Thyroid gland (tissue), 4 donors: ENCODE measurements around the gene FBXL19. TPM values are rescaled to one million over a fixed set of nuclear protein-coding genes. Genes with fewer than 3 reads are reported as not detected.

Experiments
- DNase-seq, 2 donors: peaks; one replicate each; pipeline ENCODE4 v3.0.0-alpha.2; 2019
- H3K27ac ChIP-seq, 3 donors: fragments of 200-600 bp; sonication (generic); 1 replicate in 2 of 3; 2 replicates in 1 of 3; pipeline ENCODE4 v1.5.1; 2016 to 2019; ENCODE audit warnings: mild to moderate bottlenecking in 1 of 3, moderate library complexity in 1 of 3
- H3K27me3 ChIP-seq: fragments of 200-600 bp; sonication (generic); one replicate; pipeline ENCODE4 v1.5.1; 2019
- H3K36me3 ChIP-seq, 2 donors: fragments of 200-600 bp; sonication (generic); one replicate each; pipeline ENCODE4 v1.5.1; 2016 to 2019
- H3K4me1 ChIP-seq, 2 donors: fragments of 200-600 bp; sonication (generic); one replicate each; pipeline ENCODE4 v1.5.1; 2017 to 2019
- H3K4me3 ChIP-seq, 3 donors: fragments of 200-600 bp; sonication (generic); replicated peaks in 1 of 3; 1 replicate in 2 of 3; 2 replicates in 1 of 3; pipeline ENCODE4 v1.5.1; 2016; ENCODE audit warnings: mild to moderate bottlenecking in 1 of 3
- H3K9me3 ChIP-seq: fragments of 200-600 bp; sonication (generic); one replicate; pipeline ENCODE4 v1.5.1; 2017
- CTCF ChIP-seq, 6 experiments: fragments of 200-600 bp in 3 of 6; fragments of 450-650 bp in 3 of 6; sonication (generic) in 3 of 6; IDR thresholded peaks; one replicate each; pipeline ENCODE4 v1.5.1; 2016 to 2019; ENCODE audit warnings: antibody characterized with exemption in 6 of 6, mild to moderate bottlenecking in 2 of 6, inconsistent platforms in 1 of 6, moderate library complexity in 1 of 6
- POLR2A ChIP-seq, 2 donors: fragments of 450-650 bp; IDR thresholded peaks; one replicate each; pipeline ENCODE4 v1.6.1; 2017; ENCODE audit warnings: antibody characterized with exemption in 2 of 2, mild to moderate bottlenecking in 2 of 2, moderate library complexity in 1 of 2
- WGBS, 2 donors: methylation state at CpG; one replicate each; pipeline ENCODE4 v1.1.5; 2017; 5-methylcytosine and 5-hydroxymethylcytosine counted together
- intact Hi-C: fragments of 100-400 bp; cut with DNase I; formaldehyde crosslinking; loops from one replicate; pipeline ENCODE4 v1.15.1; 2023
- total RNA-seq, 4 donors: library from RNA; depleted of rRNA; stranded (reverse); fragments of >200 nt; gene quantifications; one replicate each; pipeline ENCODE4 v1.2.3, GENCODE V29; 2016

FBXL19 gene
- total RNA-seq, 4 donors from 2014 or later, result 11.7 to 24.0 (median 14.4) TPM

GRCh38 chr16:30976486-30976885, 53.1 kb downstream of the FBXL19 start:
- Histone ChIP-seq H3K4me1 (no peaks in the 10 kb centered on the region), H3K27me3 (no peaks in the 10 kb centered on the region), H3K36me3 (peaks cover 66 to 87% of the 10 kb centered on the region in 2 donors), H3K4me3 (no peak overlapping the region), H3K9me3 (no peaks in the 10 kb centered on the region), H3K27ac (no peak overlapping the region)
- intact Hi-C loops, result no loop called here
- WGBS, 2 donors, result 92 to 97% methylated on average over 4 of the region's 4 CpGs
- no peak for TF ChIP-seq CTCF (IDR thresholded peaks at IDR 0.05)
- no peak for TF ChIP-seq POLR2A (IDR thresholded peaks at IDR 0.05)
- no peak for DNase-seq

- 86 to 89% methylated on average over 12 to 13 of the region's 17 CpGs for WGBS, 2 donors
- peaks cover 59 to 82% of the 10 kb centered on the region in 2 donors for H3K36me3 ChIP-seq
Observed at GRCh38 chr16:30977502-30977901, 54.1 kb downstream of the FBXL19 start.

DNA sequence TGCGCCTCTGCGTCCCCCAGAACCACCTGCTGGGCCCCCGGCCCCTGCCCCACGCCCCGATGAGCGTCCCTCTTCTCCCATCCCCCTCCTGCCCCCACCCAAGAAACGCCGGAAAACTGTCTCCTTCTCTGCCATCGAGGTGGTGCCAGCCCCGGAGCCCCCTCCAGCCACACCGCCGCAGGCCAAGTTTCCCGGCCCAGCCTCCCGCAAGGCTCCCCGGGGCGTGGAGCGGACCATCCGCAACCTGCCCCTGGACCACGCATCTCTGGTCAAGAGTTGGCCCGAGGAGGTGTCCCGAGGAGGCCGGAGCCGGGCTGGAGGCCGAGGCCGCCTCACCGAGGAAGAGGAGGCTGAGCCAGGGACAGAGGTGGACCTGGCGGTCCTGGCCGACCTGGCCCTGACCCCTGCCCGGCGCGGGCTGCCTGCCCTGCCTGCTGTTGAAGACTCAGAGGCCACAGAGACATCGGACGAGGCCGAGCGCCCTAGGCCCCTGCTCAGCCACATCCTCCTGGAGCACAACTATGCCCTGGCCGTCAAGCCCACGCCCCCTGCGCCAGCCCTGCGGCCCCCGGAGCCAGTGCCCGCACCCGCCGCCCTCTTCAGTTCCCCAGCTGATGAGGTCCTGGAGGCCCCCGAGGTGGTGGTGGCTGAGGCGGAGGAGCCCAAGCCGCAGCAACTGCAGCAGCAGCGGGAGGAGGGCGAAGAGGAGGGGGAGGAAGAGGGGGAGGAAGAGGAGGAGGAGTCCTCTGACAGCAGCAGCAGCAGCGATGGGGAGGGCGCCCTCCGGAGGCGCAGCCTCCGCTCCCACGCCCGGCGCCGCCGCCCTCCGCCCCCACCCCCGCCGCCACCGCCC, 56.0 kb downstream of the FBXL19 start:
- Histone ChIP-seq H3K27me3 (no peaks in the 10 kb centered on the region), H3K36me3 (peaks cover 63 to 74% of the 10 kb centered on the region in 2 donors), H3K4me3 (no peak overlapping the region), H3K27ac (no peak overlapping the region), H3K9me3 (no peaks in the 10 kb centered on the region), H3K4me1 (no peaks in the 10 kb centered on the region)
- intact Hi-C loops, result loop anchor here (10.0 kb wide), 2 partner anchors 165 to 885 kb away; no protein-coding TSS in a partner anchor
- no peak for TF ChIP-seq CTCF (IDR thresholded peaks at IDR 0.05)
- no peak for TF ChIP-seq POLR2A (IDR thresholded peaks at IDR 0.05)
- 93 to 95% methylated on average over 33 to 48 of the region's 62 CpGs for WGBS, 2 donors
- DNase-seq, result no peak

More at GRCh38 chr16:30977502-30977901, 54.1 kb downstream of the FBXL19 start:
- no peak overlapping the region for H3K4me3 ChIP-seq
- no peaks in the 10 kb centered on the region for H3K4me1 ChIP-seq
- TF ChIP-seq CTCF (IDR thresholded peaks at IDR 0.05), result no peak
- TF ChIP-seq POLR2A (IDR thresholded peaks at IDR 0.05), result no peak
- no peak for DNase-seq
- no peaks in the 10 kb centered on the region for H3K9me3 ChIP-seq
- intact Hi-C loops, result no loop called here
- no peak overlapping the region for H3K27ac ChIP-seq
- no peaks in the 10 kb centered on the region for H3K27me3 ChIP-seq

DNA sequence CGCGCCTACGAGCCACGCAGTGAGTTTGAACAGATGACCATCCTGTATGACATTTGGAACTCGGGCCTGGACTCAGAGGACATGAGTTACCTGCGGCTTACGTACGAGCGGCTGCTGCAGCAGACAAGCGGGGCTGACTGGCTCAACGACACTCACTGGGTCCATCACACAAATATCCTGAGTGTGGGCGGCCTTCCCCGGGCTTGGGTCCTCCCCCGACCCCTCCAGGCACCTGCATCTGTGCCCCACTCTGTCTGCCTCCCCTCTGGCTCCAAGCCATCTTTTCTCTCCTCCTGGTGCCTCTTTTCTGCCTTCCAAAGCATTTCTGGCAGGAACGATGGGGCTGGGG, 56.6 kb downstream of the FBXL19 start:
- intact Hi-C loops, result loop anchor here (10.0 kb wide), 2 partner anchors 165 to 885 kb away; no protein-coding TSS in a partner anchor
- no peak for DNase-seq
- Histone ChIP-seq H3K27me3 (no peaks in the 10 kb centered on the region), H3K4me3 (no peak overlapping the region), H3K36me3 (peaks cover 63 to 69% of the 10 kb centered on the region in 2 donors), H3K27ac (no peak overlapping the region), H3K9me3 (no peaks in the 10 kb centered on the region), H3K4me1 (no peaks in the 10 kb centered on the region)
- TF ChIP-seq CTCF (IDR thresholded peaks at IDR 0.05), result no peak
- no peak for TF ChIP-seq POLR2A (IDR thresholded peaks at IDR 0.05)
- WGBS, 2 donors, result 89% methylated on average over 11 to 14 of the region's 15 CpGs

DNA sequence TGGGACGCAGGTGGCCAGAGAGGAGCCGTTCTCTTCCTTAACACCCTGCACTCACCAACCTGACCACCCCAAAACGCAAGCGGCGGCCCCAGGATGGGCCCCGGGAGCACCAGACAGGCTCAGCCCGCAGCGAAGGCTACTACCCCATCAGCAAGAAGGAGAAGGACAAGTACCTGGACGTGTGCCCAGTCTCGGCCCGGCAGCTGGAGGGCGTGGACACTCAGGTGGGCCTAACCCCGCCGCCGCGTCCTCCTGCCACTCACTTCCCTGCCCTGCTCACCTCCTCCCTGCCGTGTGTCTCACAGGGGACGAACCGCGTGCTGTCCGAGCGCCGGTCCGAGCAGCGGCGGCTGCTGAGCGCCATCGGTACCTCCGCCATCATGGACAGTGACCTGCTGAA, 57.1 kb downstream of the FBXL19 start:
- intact Hi-C loops, result loop anchor here (10.0 kb wide), 2 partner anchors 164 to 884 kb away; no protein-coding TSS in a partner anchor
- no peak for DNase-seq
- TF ChIP-seq CTCF (IDR thresholded peaks at IDR 0.05) (no peak), POLR2A (IDR thresholded peaks at IDR 0.05) (no peak)
- 82 to 93% methylated on average over 18 to 24 of the region's 29 CpGs for WGBS, 2 donors
- Histone ChIP-seq H3K27ac (no peak overlapping the region), H3K4me1 (peaks cover 3 to 4% of the 10 kb centered on the region in 2 donors), H3K9me3 (no peaks in the 10 kb centered on the region), H3K4me3 (no peak overlapping the region), H3K36me3 (peaks cover 63 to 66% of the 10 kb centered on the region in 2 donors), H3K27me3 (no peaks in the 10 kb centered on the region)
